Measurements from ENCODE around the gene HOXC12. TPM values are rescaled to one million over a fixed set of nuclear protein-coding genes. Genes with fewer than 3 reads are reported as not detected.
A peak's percentile ranks its signal among the peaks of the same experiment; 100 is the strongest.

The HOXC12 gene, protein sequence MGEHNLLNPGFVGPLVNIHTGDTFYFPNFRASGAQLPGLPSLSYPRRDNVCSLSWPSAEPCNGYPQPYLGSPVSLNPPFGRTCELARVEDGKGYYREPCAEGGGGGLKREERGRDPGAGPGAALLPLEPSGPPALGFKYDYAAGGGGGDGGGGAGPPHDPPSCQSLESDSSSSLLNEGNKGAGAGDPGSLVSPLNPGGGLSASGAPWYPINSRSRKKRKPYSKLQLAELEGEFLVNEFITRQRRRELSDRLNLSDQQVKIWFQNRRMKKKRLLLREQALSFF
- total RNA-seq = 0.22 TPM

DNA sequence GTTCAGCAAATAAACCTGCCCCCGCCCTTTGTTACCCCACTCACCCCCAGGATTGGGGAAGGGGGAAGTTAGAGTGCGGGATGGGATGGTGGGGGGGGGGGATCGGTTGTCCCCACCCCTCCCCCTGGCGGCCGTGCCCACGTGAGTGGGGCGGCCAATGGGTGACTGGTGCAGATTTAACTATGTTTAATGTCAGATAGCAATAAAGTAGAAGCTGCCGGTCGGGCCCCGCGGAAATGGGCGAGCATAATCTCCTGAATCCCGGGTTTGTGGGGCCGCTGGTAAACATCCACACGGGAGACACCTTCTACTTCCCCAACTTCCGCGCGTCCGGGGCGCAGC lies at the start of gene HOXC12:
TSS of gene HOXC12 (plus strand) at position 210 of the 342 bp plus-strand sequence. CDS start at position 237, 27 bp downstream.
- DNase-seq (ENCODE audit: low spot score) (no peak), ATAC-seq (no peak)
- intact Hi-C loops (cut with DNase I) = loop anchor here (10.0 kb wide), 1 partner anchor 200 kb away; the partner anchor contains the start of gene CISTR

DNA sequence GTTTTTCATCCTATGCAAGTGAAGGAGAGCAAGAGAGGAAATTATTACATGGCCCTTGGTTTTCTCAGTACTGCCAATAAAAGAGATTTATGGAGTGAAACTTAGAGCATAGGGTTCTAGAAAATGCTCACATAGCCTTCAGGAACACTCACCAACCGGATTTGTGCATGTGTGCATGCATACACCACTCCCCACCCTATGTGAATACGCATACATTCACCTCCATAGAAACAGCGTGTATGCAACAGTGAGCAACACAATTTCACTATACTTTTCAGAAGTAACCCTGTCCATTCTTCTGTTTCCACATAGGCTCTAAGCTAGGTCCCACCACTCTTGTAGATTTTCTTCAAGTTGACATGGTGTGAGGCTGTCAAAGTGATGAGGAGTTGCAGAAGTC lies 47.6 kb upstream of the HOXC12 start:
- intact Hi-C loops (cut with DNase I) = no loop called here
- ATAC-seq (no peak), DNase-seq (ENCODE audit: low spot score) (no peak)

DNA sequence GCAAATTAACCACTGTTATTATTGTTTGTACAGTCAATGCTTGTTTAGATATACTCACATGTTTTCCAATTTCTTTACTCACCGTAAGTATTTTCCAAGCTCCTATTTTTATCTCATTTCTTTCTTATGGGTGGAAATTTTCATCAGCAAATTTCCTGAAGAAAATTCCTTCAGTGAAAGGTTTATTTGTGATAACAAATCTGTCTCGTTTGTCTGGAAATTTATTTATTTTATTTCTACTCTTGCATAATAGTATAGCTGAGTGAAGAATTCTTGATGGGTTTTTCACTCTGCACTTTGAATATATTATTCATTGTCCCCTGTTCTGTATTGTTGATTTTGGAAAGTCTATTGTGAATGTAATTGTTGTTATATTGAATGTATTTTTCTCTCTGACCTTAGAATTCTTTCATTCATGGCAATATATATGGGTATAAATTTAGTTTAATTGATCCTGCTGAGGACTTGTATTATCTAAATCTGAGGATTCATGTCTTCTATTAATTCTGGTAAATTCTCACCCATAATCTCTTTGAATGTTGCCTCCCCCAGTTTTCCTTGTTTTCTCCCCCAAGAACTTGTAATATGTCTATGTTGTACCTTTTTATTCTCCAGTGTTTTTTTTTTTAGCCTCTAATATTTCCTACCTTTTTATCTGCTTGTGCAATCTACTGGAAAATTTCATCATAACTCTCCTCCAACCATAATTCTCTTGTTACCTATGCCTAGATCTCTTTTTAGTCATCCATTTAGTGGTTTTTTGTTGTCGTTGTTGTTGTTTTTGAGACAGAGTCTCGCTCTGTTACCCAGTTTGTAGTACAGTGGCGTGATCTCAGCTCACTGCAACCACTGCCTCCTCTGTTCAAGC lies 37.7 kb upstream of the HOXC12 start:
- intact Hi-C loops (cut with DNase I) = no loop called here
- ATAC-seq = no peak
- DNase-seq (ENCODE audit: low spot score) = no peak

DNA sequence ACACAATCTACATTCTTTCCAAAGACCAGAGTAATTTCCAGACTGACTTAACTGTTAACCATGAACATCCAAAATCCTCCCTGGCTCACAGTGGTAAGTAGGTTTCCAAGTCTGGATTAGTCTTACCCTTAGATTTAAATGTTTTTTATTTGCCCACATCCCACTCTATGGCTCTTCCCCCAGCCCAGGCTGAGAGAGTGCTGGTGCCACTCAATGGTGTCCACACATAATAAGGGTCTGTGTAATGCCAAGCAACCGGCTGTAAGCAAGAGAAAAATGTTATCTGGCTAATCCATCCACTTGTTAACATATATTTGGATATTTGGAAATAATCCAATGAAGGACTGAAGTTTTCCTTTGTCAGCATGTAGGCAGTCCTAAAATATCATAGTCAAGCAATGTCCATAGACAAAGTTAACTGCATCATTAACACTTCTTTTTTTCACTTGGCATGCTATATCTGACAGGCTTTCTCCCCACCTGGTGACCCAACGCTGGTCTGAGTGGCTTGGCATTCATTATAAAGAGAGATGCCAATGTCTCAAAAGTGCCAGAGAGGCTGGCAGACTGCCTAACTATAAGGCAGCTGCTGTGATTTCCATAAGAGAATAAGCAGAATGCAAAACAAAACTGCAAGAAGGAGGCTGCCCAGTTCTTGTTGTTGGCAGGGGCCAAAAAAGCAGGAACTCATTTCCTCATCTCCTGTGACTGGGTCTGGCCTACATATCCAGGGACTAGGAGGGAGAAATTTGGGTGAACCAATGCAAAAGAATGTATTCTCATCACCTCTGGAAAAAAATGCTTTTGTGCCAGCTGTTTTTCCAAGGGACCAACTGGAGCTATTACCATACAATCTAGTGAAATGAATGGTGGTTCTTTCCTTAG lies 29.9 kb upstream of the HOXC12 start:
- ATAC-seq = no peak
- intact Hi-C loops (cut with DNase I) = no loop called here
- DNase-seq (ENCODE audit: low spot score) = no peak

DNA sequence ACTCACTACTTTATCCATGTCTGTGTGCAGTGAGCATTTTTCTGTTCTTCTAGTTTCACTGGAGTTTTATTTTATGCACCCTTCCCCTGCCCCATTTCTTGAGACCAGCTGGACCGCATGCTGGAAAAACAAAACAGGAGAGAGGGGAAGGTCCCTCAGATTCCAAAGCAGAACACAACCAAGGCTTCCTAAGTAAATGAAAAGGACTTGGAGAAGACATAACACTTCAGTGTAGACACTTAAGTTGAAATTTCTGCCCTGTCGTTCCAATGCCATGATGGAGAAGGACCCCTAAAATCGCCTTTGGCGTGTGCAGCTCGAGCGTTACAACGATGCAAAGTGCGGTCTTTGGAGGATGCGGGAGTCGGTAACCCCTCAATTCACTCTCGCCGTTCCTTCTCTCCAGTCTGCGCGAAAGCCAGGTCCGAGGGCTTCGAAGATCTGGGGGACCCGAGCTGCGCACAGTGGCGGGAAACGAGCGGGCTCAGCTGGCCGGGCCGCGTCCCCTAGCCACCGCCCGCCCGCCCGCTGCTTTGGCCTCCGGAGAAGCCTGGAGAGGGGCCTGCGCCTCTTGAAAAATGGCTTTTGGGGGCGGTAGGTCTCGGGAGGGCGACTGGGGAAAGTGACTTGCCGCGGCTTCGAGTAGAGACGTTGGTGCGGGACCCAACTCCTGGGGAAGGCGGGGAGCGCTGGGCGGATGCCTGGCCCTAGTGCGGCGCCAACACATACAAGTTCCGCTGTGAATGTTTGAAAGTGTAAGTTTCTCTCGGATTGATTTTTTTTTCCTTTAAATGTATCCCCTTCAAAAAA lies 27.3 kb upstream of the HOXC12 start:
- ATAC-seq (no peak), DNase-seq (ENCODE audit: low spot score) (no peak)
- intact Hi-C loops (cut with DNase I) = no loop called here

DNA sequence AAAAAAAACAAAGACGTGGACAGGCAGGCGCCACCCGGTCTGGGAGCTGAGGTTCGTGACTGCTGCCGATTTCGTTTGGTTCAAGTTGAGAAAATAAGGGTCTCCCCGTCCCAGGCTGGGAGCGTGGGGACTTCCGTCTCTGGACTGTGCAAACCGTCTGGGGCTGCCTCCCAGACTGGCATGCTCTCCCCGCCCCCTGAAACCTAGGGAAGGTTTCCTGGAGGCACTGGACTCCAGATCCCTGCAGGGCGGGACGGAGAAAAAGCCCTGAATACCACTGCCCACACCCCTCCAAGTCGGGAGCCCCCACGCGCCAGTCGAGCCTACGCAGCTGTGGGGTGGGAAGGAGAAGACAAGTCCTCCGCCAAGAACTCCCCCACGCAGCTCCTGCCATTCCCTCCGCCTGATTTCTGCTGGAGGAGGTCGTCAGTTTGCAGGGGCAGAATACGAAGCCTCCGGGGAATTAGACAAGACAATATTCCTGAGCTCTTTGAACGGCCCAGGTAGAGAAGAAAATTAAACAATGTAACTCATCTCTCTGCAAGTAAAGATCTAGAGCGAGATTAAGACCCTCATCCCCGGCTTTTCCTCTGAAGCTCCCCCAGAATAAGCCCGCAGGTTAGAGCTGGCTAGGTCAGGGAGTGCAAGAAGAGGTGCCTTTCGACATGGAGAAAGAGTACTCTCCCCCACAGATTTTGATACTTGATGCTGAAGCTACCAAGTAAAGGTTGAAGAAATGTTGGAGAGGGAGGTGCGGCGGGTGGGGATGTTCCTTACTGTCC lies 26.5 kb upstream of the HOXC12 start:
- intact Hi-C loops (cut with DNase I) = no loop called here
- DNase-seq (ENCODE audit: low spot score) (no peak), ATAC-seq (no peak)

DNA sequence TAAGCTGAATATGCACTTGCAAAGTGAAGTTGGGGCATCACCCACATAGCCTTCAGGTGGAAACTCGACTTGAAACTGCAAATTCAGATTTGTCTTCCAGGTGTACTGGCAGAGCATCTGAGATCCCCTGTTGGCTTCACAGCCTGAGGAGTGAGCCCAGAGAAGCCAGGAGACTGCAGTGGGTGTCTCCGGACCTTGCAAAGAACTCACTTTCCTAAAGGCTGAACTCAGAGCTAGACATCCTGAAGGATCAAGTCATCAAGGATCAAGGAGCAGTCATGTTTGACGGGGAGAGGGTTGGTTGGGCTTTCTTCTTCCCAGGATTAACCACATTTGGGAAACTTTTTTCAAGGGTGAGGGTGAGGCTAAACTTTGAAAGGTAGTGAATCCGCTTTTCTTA lies 25.2 kb upstream of the HOXC12 start:
- intact Hi-C loops (cut with DNase I) = no loop called here
- ATAC-seq (no peak), DNase-seq (ENCODE audit: low spot score) (no peak)

DNA sequence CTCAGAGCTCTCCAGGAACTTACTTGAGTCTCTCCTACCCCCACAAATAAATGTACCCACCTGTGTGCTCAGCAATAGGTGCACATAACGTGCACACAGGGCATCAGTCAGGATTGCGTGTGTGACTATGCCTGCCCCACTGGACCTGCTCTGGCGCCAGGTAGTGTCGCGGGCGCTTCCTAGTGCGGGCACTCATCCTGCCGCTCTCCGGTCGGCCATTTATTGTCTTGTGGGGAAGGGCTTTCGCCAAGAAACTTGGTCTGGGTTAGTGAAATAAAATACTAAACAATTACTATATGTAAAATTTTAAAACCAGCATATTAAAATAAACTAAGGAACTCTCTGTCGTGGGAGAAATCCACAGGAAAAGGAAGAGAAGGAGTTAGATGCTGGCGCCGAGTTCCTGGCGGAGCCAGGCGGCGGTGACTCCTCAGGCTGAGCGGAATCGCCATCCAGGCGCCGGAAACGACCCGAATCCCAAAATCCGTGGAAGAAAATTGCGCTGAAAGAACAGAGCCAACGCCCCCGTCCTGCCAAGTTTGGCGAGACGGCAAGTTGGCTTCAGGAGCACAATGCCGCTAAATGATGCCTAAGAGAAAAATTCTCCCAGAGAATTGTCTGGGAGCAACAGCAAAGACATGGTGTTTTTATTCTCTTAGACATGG lies 24.0 kb upstream of the HOXC12 start:
- no peak for DNase-seq (ENCODE audit: low spot score)
- no peak for ATAC-seq
- intact Hi-C loops (cut with DNase I) = no loop called here

DNA sequence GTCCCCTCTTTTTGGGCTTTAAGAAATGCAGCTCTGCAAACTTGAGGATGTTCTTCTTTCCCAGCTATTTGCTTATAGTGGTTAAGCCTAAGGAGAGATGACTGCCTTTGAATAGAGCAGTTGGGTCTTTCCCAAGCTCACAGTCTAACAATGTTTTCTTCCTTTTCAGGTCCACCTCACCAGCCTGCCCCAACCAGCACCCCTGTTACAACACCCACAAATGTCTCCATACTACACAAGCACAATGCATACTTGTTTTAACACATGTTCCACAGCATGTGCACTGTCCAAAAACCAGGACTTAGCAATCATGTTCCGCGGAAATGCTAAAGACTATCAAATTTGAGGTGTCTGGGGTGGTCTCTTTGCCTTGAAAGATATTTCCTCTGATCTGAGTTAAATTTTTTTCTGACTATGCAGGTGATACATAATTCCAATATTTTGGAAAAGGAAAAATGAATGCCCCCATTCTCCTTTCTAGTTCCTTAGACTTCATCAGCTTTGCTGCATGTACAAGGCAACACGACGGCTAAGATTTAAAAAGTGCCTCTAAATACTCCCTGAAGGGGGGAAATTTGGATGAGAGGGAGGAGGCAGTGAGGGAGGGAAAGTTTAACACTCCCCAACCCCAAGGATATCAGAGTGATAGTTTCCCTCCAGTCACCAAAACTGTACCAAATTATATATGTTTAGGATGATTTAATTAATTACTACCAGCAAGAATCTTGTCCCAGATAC lies 22.7 kb upstream of the HOXC12 start:
- DNase-seq (ENCODE audit: low spot score) (no peak), ATAC-seq (no peak)
- intact Hi-C loops (cut with DNase I) = no loop called here

DNA sequence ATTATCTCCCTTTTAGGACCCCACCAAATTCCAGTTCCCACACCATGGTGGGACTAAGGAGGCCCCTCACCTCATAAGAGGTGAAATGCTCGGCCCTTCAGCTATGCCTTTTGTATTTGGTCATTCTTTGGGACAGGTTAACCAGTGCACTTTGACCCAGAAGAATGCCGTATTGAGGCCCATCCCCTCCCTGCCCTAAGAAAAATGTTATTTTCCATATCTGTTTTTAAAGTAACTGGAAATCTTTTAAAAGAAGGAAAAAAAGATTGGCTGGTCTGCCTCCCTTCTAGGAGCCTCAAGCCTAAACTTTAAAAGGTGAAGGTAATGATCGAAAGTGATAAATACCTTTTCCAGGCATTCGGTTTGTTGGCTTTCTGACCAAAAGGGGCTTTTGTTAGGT lies 21.8 kb upstream of the HOXC12 start:
- intact Hi-C loops (cut with DNase I) = no loop called here
- ATAC-seq (no peak), DNase-seq (ENCODE audit: low spot score) (no peak)

DNA sequence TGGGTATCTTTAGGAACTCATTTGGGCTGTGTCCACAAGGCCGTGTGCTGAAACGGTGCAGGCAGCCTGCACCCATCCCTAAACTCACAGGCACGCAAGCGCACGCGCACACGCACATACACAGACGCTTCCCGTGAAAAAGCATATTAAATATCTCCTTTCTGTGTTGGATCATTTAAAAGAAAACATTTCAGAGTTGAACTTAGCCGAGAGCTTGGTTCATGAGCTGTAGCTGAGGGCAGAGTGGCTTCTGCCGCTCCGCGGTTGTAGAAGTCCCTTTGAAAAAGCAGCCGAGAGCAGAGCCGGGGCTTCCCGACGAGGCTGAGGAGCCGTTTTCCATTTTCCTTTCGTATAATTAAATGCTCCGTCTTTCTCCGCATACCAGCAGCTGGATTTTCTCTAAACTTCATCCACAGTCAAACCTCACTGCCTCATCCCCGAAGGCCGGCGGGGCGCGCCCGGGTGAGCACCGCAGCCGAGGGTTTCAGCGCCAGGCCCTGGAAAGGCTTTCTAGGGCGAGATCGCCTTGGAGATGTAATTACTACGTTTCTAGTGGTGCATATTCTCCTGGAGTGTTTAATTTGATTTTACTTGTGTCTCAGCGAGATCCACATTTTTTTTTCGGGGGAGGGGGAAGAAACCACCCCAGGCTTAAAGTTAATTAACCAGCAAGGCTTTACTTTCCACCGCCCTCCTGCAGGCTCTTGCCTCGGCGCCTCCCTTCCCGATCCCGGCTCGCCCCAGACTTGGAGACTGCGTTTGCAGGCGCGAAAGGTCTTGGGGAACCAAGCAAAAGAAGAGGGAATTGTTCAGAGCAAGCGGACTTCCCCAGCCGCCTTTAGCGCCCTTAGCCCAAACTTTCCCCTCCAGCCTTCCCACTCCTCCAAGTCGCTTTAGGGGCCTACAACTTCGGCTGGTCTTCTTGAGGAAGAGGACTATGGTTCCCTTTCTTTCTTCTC lies 19.0 kb upstream of the HOXC12 start:
- intact Hi-C loops (cut with DNase I) = no loop called here
- DNase-seq (ENCODE audit: low spot score) = no peak

DNA sequence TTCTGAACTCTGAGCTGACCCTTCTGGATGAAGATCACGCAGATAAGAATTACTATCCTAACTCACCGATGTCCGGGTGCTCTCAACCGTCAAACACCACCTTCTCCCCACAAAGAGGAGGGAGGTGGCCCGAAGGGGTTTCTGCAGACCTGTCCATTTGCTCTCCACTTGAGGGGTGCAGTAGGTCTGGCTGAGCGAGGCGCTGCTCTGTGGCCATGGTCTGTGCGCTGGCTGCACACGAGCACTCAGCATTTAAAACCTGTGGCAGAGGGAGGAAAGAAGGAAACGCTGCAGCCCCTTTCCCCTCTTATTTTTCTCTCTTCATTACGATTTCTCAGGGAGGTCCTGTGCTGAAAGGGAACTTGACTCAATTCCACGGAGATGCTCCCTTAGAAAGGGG lies 17.6 kb upstream of the HOXC12 start:
- no peak for DNase-seq (ENCODE audit: low spot score)
- intact Hi-C loops (cut with DNase I) = no loop called here
- no peak for ATAC-seq

More for the DNA sequence above, 19.0 kb upstream of the HOXC12 start:
- ATAC-seq = no peak

DNA sequence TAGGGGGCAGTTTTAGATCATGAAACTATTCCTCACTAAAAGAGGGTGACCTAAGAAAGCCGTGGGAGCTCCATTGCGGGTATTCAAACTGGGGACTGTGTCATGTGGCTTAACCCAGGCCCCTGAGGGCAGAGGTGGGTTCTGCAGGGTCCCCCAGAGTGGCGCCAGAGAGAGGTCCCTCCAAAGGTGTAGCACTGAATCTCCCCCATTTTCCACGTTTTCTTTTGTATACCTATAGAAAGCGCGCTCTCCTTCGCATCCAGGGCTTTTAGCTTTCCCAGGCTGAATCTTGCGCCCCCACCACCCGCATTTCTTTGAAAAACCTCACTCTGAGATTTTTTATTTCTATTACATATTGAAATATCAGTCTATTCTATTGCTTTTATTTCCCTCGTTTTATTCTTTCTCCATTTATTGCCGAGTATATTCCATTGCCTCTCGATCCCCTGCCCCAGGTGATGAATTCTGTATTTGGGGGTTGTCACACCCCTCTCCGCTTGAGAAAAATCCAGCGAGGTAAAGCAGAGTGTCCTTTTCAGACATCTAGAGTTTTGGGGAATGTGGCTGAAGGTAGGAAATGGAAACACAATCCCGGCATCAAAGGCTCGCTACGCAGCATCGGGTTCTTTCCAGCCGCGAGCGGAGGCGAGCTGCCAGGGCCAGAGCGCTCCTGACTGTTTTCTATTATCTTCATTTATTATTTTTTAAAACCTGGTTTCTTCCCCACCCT lies 16.9 kb upstream of the HOXC12 start:
- ATAC-seq (no peak), DNase-seq (ENCODE audit: low spot score) (no peak)
- intact Hi-C loops (cut with DNase I) = no loop called here

DNA sequence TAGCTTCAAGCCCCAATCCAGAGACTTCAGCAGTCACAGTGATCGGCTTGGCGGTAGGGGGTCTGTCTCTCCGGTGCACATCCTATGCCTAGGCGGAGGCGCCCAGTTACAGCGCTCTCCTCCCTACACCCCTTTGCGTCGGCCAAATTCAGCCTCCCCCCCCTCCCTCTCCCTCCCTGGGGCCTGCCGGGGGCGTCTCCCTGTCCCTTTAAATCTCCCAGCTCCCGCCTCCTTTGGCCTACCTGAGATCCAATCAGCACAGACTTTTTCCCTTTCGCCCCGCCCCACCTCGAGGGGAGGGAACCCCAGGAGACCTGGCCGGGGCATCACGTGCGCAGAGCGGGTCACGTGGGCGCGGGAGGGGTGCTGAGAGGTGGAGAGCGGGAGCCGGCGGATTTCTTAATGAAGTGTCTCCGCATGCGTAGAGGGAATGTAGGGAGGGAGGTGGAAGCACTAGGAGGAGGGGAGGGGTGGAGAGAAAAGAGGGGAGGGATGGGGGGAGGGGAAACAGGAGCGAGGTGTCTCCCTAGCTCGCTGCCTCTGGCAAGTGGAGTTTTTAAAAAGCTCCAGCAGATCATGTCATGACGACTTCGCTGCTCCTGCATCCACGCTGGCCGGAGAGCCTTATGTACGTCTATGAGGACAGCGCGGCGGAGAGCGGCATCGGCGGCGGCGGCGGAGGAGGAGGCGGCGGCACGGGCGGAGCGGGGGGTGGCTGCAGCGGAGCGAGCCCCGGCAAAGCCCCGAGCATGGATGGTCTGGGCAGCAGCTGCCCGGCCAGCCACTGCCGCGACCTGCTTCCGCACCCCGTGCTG lies 16.2 kb upstream of the HOXC12 start, which contains the start of gene HOXC13:
TSS of gene HOXC13 (plus strand) at position 506 of the 815 bp plus-strand sequence. CDS start at position 582, 76 bp downstream.
- ATAC-seq = peak; percentile 84
- DNase-seq (ENCODE audit: low spot score) = peak; percentile 77
- intact Hi-C loops (cut with DNase I) = no loop called here

All from sciatic nerve (tissue), 2 donors.